Trophoblast cell (in vitro differentiated cells and primary cell): ENCODE data around the gene ACTN2.

Experiments
- DNase-seq, 2 donors: peaks; one replicate each; pipeline ENCODE4 v3.0.0-alpha.2; 2016
- H2AFZ ChIP-seq: 2 replicates; pipeline ENCODE4 v1.6.1; 2013; ENCODE audit warnings: low read length, moderate library complexity, mild to moderate bottlenecking; ENCODE audit not compliant: insufficient read depth, poor library complexity
- H2AK5ac ChIP-seq: 2 replicates; pipeline ENCODE4 v1.6.1; 2013; ENCODE audit warnings: mild to moderate bottlenecking, low read length
- H2BK120ac ChIP-seq: 2 replicates; pipeline ENCODE4 v1.6.1; 2013; ENCODE audit warnings: low read length, mild to moderate bottlenecking, moderate library complexity; ENCODE audit not compliant: insufficient read depth, poor library complexity
- H2BK12ac ChIP-seq: 2 replicates; pipeline ENCODE4 v1.6.1; 2013; ENCODE audit warnings: mild to moderate bottlenecking, low read length, moderate library complexity
- H2BK5ac ChIP-seq: 2 replicates; pipeline ENCODE4 v1.6.1; 2013; ENCODE audit warnings: low read length, low read depth, moderate library complexity, mild to moderate bottlenecking; ENCODE audit not compliant: poor library complexity
- H3K14ac ChIP-seq: 2 replicates; pipeline ENCODE4 v1.6.1; 2013; ENCODE audit warnings: mild to moderate bottlenecking, low read length
- H3K18ac ChIP-seq: 2 replicates; pipeline ENCODE4 v1.6.1; 2013; ENCODE audit warnings: mild to moderate bottlenecking, low read length
- H3K23ac ChIP-seq: 2 replicates; pipeline ENCODE4 v1.6.1; 2013; ENCODE audit warnings: low read length
- H3K27ac ChIP-seq: 2 replicates; pipeline ENCODE4 v1.5.1; 2013; ENCODE audit warnings: low read depth, mild to moderate bottlenecking, inconsistent platforms, low read length, moderate library complexity
- H3K27me3 ChIP-seq: 2 replicates; pipeline ENCODE4 v1.6.1; 2013; ENCODE audit warnings: inconsistent platforms, mild to moderate bottlenecking, low read length, moderate library complexity; ENCODE audit not compliant: insufficient read depth
- H3K36me3 ChIP-seq, 2 experiments: 1 replicate in 1 of 2; 2 replicates in 1 of 2; pipeline ENCODE4 v1.6.1; 2013; ENCODE audit warnings: low read length in 2 of 2, mild to moderate bottlenecking in 2 of 2, moderate library complexity in 1 of 2; ENCODE audit not compliant: insufficient read depth in 2 of 2, control insufficient read depth in 1 of 2
- H3K4ac ChIP-seq: 2 replicates; pipeline ENCODE4 v1.6.1; 2013; ENCODE audit warnings: low read depth, mild to moderate bottlenecking, low read length, moderate library complexity
- H3K4me1 ChIP-seq, 2 experiments: 1 replicate in 1 of 2; 2 replicates in 1 of 2; pipeline ENCODE4 v1.6.1; 2013; ENCODE audit warnings: low read length in 2 of 2, mild to moderate bottlenecking in 2 of 2, moderate library complexity in 1 of 2; ENCODE audit not compliant: insufficient read depth in 2 of 2, control insufficient read depth in 1 of 2
- H3K4me2 ChIP-seq: 2 replicates; pipeline ENCODE4 v1.6.1; 2013; ENCODE audit warnings: inconsistent platforms, mild to moderate bottlenecking, low read length, moderate library complexity
- H3K4me3 ChIP-seq: 2 replicates; pipeline ENCODE4 v1.5.1; 2013; ENCODE audit warnings: mild to moderate bottlenecking, low read depth, low read length, inconsistent platforms
- H3K79me1 ChIP-seq: one replicate; pipeline ENCODE4 v1.6.1; 2013; ENCODE audit warnings: low read length
- H3K79me2 ChIP-seq: 2 replicates; pipeline ENCODE4 v1.6.1; 2013; ENCODE audit warnings: low read length, mild to moderate bottlenecking; ENCODE audit not compliant: control insufficient read depth, insufficient read depth, poor library complexity
- H3K9ac ChIP-seq: 2 replicates; pipeline ENCODE4 v1.6.1; 2013; ENCODE audit warnings: mild to moderate bottlenecking, low read length
- H3K9me3 ChIP-seq: 2 replicates; pipeline ENCODE4 v1.6.1; 2013; ENCODE audit warnings: low read depth, mild to moderate bottlenecking, control low read depth, inconsistent platforms, low read length; ENCODE audit not compliant: insufficient read depth
- H4K12ac ChIP-seq: 2 replicates; pipeline ENCODE4 v1.6.1; 2013; ENCODE audit warnings: low read depth, mild to moderate bottlenecking, low read length, moderate library complexity
- H4K8ac ChIP-seq: 2 replicates; pipeline ENCODE4 v1.6.1; 2013; ENCODE audit warnings: low read depth, mild to moderate bottlenecking, low read length, moderate library complexity
- H4K91ac ChIP-seq: one replicate; pipeline ENCODE4 v1.6.1; 2013; ENCODE audit warnings: low read depth, mild to moderate bottlenecking, low read length, moderate library complexity
- WGBS: extraction: QIAGEN DNeasy Blood & Tissue Kit; methylation state at CpG from one replicate; pipeline ENCODE4 v1.1.7; 2013; ENCODE audit warnings: missing lambda C conversion rate; ENCODE audit not compliant: insufficient read length, insufficient coverage; ENCODE audit errors: extremely low coverage; 5-methylcytosine and 5-hydroxymethylcytosine counted together

The ACTN2 gene

GRCh38 chr1:236762410-236762809, 76.1 kb downstream of the ACTN2 start:
- no peak overlapping the region for H4K12ac ChIP-seq
- H3K36me3 ChIP-seq: no peaks in the 10 kb centered on the region
- no peaks in the 10 kb centered on the region for H3K79me2 ChIP-seq
- no peak overlapping the region for H4K91ac ChIP-seq
- DNase-seq: peak in 1 of 2 donors; percentile 4
- H3K18ac ChIP-seq: no peak overlapping the region
- H4K8ac ChIP-seq: no peak overlapping the region
- H3K4me2 ChIP-seq: no peak overlapping the region
- no CpG with 5 or more reads among the region's 15 CpGs for WGBS
- peaks cover 1% of the 10 kb centered on the region for H3K79me1 ChIP-seq
- H2BK120ac ChIP-seq: no peak overlapping the region
- no peak overlapping the region for H3K4me3 ChIP-seq
- no peak overlapping the region for H2AFZ ChIP-seq
- no peak overlapping the region for H2AK5ac ChIP-seq
- no peak overlapping the region for H3K9ac ChIP-seq
- no peaks in the 10 kb centered on the region for H3K9me3 ChIP-seq
- H3K27ac ChIP-seq: no peak overlapping the region
- H3K27me3 ChIP-seq: no peaks in the 10 kb centered on the region
- H3K14ac ChIP-seq: no peak overlapping the region
- H3K4me1 ChIP-seq: peaks cover 0 to 4% of the 10 kb centered on the region in 2 experiments
- no peak overlapping the region for H2BK5ac ChIP-seq
- H3K23ac ChIP-seq: no peak overlapping the region
- no peak overlapping the region for H3K4ac ChIP-seq
- H2BK12ac ChIP-seq: no peak overlapping the region

- Histone ChIP-seq H2AFZ (no peak overlapping the region), H3K9me3 (no peaks in the 10 kb centered on the region), H4K12ac (no peak overlapping the region), H2AK5ac (no peak overlapping the region), H3K27ac (no peak overlapping the region), H3K23ac (no peak overlapping the region), H2BK12ac (no peak overlapping the region), H2BK5ac (no peak overlapping the region), H2BK120ac (no peak overlapping the region), H3K18ac (no peak overlapping the region), H3K4me3 (no peak overlapping the region), H3K4me2 (no peak overlapping the region), H3K4ac (no peak overlapping the region), H3K36me3 (no peaks in the 10 kb centered on the region), H3K27me3 (no peaks in the 10 kb centered on the region), H3K4me1 (peaks cover 0 to 5% of the 10 kb centered on the region in 2 experiments), H4K91ac (no peak overlapping the region), H3K79me2 (no peaks in the 10 kb centered on the region), H3K79me1 (peaks cover 1% of the 10 kb centered on the region), H3K14ac (no peak overlapping the region), H4K8ac (no peak overlapping the region), H3K9ac (no peak overlapping the region)
- WGBS: no CpG with 5 or more reads among the region's 6 CpGs
- no peak for DNase-seq
Observed at GRCh38 chr1:236765831-236766230, 79.5 kb downstream of the ACTN2 start.

- H4K12ac ChIP-seq: no peak overlapping the region
- H3K36me3 ChIP-seq: no peaks in the 10 kb centered on the region
- H3K79me2 ChIP-seq: no peaks in the 10 kb centered on the region
- peak overlapping the region; percentile 57 for H2BK5ac ChIP-seq
- H3K23ac ChIP-seq: no peak overlapping the region
- no peak overlapping the region for H2BK120ac ChIP-seq
- no peak overlapping the region for H4K91ac ChIP-seq
- H3K9ac ChIP-seq: no peak overlapping the region
- no peak overlapping the region for H3K4ac ChIP-seq
- no peak overlapping the region for H2BK12ac ChIP-seq
- H2AK5ac ChIP-seq: no peak overlapping the region
- H4K8ac ChIP-seq: peak overlapping the region; percentile 4
- DNase-seq: no peak
- peaks cover 0 to 4% of the 10 kb centered on the region in 2 experiments for H3K4me1 ChIP-seq
- no peaks in the 10 kb centered on the region for H3K79me1 ChIP-seq
- no peak overlapping the region for H3K18ac ChIP-seq
- no peak overlapping the region for H2AFZ ChIP-seq
- no peak overlapping the region for H3K14ac ChIP-seq
- no peaks in the 10 kb centered on the region for H3K9me3 ChIP-seq
- no CpG with 5 or more reads among the region's 3 CpGs for WGBS
- no peak overlapping the region for H3K27ac ChIP-seq
- no peak overlapping the region for H3K4me3 ChIP-seq
- no peak overlapping the region for H3K4me2 ChIP-seq
- no peaks in the 10 kb centered on the region for H3K27me3 ChIP-seq
Observed at GRCh38 chr1:236766506-236766905, 80.2 kb downstream of the ACTN2 start.

- H4K91ac ChIP-seq: no peak overlapping the region
- H2AFZ ChIP-seq: no peak overlapping the region
- no peak overlapping the region for H4K8ac ChIP-seq
- no peak overlapping the region for H3K23ac ChIP-seq
- H3K4ac ChIP-seq: no peak overlapping the region
- no peak overlapping the region for H2BK5ac ChIP-seq
- no peak overlapping the region for H2BK12ac ChIP-seq
- H3K4me2 ChIP-seq: no peak overlapping the region
- H2BK120ac ChIP-seq: no peak overlapping the region
- no peaks in the 10 kb centered on the region for H3K79me2 ChIP-seq
- no CpG with 5 or more reads among the region's 6 CpGs for WGBS
- DNase-seq: no peak
- H3K27ac ChIP-seq: no peak overlapping the region
- H3K79me1 ChIP-seq: no peaks in the 10 kb centered on the region
- H3K18ac ChIP-seq: no peak overlapping the region
- no peak overlapping the region for H3K9ac ChIP-seq
- no peak overlapping the region for H2AK5ac ChIP-seq
- H3K9me3 ChIP-seq: no peaks in the 10 kb centered on the region
- no peak overlapping the region for H4K12ac ChIP-seq
- no peaks in the 10 kb centered on the region for H3K36me3 ChIP-seq
- H3K4me1 ChIP-seq: peaks cover 0 to 4% of the 10 kb centered on the region in 2 experiments
- H3K4me3 ChIP-seq: no peak overlapping the region
- H3K27me3 ChIP-seq: no peaks in the 10 kb centered on the region
- H3K14ac ChIP-seq: no peak overlapping the region
Observed at GRCh38 chr1:236767276-236767675, 81.0 kb downstream of the ACTN2 start.
